ENCODE results near the gene CDC42BPB. TPM values are rescaled to one million over a fixed set of nuclear protein-coding genes. Genes with fewer than 3 reads are reported as not detected.

Gene CDC42BPB
- total RNA-seq, 1 experiment from 2014 or later, result 84.4 TPM

DNA sequence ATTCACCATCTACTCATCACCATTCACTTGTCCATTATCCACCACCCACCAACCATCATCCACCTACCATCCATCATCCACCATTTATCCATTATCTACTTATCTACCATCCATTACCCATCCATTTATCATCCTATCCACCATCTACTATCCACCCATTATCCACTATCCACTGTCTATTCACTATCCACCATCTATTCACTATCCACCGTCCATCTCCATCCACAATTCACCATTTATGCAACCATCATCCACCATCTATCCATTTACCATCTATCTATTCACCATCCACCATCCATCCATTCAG is 136.4 kb downstream of the CDC42BPB start:
- H3K9me3 ChIP-seq (ENCODE audit: control insufficient read depth, insufficient read depth, low read depth, low read length), result no peaks in the 10 kb centered on the region
- ATAC-seq (no peak), DNase-seq (ENCODE audit: low read depth, low spot score) (no peak)
- H3K36me3 ChIP-seq (ENCODE audit: control insufficient read depth, insufficient read depth, low read length), result no peaks in the 10 kb centered on the region
- ChIA-PET POLR2A (no interaction called here), CTCF (no interaction called here)
- no peak overlapping the region for H3K4me3 ChIP-seq (ENCODE audit: low read depth in 2 of 2, low read length in 2 of 2)
- intact Hi-C loops (cut with micrococcal nuclease; ENCODE audit: unreplicated experiment) (no loop called here), in situ Hi-C loops (cut with HindIII; ENCODE audit: low pct_unique_long_range_greater_than_20kb, low sequenced_read_pairs) (no loop called here)
- H3K4me1 ChIP-seq (ENCODE audit: control insufficient read depth, insufficient read depth, low read length), result peaks cover 2% of the 10 kb centered on the region; the same call in 1 of the 2 replicates
- TF ChIP-seq SIN3A (IDR thresholded peaks at IDR 0.05; ENCODE audit: borderline replicate concordance, insufficient read depth, low read depth, low read length) (no peak), POLR2AphosphoS5 (IDR thresholded peaks at IDR 0.05; ENCODE audit: low read depth, low read length) (no peak), TCF7L2 (IDR thresholded peaks at IDR 0.05; ENCODE audit: low read depth, low read length) (no peak)
- TF ChIP-seq, protein P1, sequence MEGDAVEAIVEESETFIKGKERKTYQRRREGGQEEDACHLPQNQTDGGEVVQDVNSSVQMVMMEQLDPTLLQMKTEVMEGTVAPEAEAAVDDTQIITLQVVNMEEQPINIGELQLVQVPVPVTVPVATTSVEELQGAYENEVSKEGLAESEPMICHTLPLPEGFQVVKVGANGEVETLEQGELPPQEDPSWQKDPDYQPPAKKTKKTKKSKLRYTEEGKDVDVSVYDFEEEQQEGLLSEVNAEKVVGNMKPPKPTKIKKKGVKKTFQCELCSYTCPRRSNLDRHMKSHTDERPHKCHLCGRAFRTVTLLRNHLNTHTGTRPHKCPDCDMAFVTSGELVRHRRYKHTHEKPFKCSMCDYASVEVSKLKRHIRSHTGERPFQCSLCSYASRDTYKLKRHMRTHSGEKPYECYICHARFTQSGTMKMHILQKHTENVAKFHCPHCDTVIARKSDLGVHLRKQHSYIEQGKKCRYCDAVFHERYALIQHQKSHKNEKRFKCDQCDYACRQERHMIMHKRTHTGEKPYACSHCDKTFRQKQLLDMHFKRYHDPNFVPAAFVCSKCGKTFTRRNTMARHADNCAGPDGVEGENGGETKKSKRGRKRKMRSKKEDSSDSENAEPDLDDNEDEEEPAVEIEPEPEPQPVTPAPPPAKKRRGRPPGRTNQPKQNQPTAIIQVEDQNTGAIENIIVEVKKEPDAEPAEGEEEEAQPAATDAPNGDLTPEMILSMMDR (IDR thresholded peaks at IDR 0.05), result no peak
- TF ChIP-seq, protein P2, sequence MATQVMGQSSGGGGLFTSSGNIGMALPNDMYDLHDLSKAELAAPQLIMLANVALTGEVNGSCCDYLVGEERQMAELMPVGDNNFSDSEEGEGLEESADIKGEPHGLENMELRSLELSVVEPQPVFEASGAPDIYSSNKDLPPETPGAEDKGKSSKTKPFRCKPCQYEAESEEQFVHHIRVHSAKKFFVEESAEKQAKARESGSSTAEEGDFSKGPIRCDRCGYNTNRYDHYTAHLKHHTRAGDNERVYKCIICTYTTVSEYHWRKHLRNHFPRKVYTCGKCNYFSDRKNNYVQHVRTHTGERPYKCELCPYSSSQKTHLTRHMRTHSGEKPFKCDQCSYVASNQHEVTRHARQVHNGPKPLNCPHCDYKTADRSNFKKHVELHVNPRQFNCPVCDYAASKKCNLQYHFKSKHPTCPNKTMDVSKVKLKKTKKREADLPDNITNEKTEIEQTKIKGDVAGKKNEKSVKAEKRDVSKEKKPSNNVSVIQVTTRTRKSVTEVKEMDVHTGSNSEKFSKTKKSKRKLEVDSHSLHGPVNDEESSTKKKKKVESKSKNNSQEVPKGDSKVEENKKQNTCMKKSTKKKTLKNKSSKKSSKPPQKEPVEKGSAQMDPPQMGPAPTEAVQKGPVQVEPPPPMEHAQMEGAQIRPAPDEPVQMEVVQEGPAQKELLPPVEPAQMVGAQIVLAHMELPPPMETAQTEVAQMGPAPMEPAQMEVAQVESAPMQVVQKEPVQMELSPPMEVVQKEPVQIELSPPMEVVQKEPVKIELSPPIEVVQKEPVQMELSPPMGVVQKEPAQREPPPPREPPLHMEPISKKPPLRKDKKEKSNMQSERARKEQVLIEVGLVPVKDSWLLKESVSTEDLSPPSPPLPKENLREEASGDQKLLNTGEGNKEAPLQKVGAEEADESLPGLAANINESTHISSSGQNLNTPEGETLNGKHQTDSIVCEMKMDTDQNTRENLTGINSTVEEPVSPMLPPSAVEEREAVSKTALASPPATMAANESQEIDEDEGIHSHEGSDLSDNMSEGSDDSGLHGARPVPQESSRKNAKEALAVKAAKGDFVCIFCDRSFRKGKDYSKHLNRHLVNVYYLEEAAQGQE (IDR thresholded peaks at IDR 0.05; ENCODE audit: insufficient read depth in 1 of 2, low read depth in 2 of 2, low read length in 1 of 2), result no peak
- BruUV-seq (replicated peaks), result no TSS peak
- no peaks in the 10 kb centered on the region for H3K27me3 ChIP-seq (ENCODE audit: control insufficient read depth, insufficient read depth, low read length)
- H3K27ac ChIP-seq (ENCODE audit: low read length), result no peak overlapping the region

DNA sequence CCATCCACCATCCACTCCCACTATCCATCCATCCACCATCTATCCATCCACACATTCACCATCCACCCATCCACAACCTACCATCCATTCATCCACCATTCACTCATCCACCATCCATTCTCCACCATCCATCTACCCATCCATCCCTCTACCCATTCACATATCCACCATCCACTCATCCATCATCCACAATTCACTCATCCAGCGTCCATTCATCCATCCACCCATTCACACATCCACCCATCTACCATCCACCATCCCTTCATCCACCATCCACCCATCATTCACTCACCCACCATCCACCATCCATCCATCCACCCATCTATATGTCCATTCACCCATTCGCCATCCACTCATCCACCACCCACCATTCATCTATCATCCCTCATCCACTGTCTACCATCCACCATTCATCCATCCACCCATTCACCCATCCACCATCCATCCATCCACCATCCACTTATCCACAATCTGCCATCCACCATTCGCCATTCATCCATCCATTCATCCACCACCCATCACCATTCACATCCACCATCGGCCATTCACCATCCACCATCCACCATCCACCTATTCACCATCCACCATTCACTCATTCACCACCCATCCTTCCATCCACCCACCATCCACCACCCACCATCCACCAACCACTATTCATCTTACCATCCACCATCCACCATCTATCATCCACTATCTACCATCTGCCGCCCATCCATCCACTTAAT is 136.9 kb downstream of the CDC42BPB start:
- intact Hi-C loops (cut with micrococcal nuclease; ENCODE audit: unreplicated experiment), result no loop called here
- Histone ChIP-seq H3K4me1 (ENCODE audit: control insufficient read depth, insufficient read depth, low read length) (no peaks in the 10 kb centered on the region; the same call in 1 of the 2 replicates), H3K36me3 (ENCODE audit: control insufficient read depth, insufficient read depth, low read length) (no peaks in the 10 kb centered on the region), H3K27ac (ENCODE audit: low read length) (no peak overlapping the region), H3K9me3 (ENCODE audit: control insufficient read depth, insufficient read depth, low read depth, low read length) (no peaks in the 10 kb centered on the region), H3K27me3 (ENCODE audit: control insufficient read depth, insufficient read depth, low read length) (no peaks in the 10 kb centered on the region), H3K4me3 (ENCODE audit: low read depth in 2 of 2, low read length in 2 of 2) (no peak overlapping the region)
- CTCF ChIA-PET, result no interaction called here
- BruUV-seq (replicated peaks), result no TSS peak
- POLR2A ChIA-PET, result no interaction called here
- TF ChIP-seq, protein P2 (IDR thresholded peaks at IDR 0.05; ENCODE audit: insufficient read depth in 1 of 2, low read depth in 2 of 2, low read length in 1 of 2), result no peak
- TF ChIP-seq TCF7L2 (IDR thresholded peaks at IDR 0.05; ENCODE audit: low read depth, low read length), result no peak
- TF ChIP-seq POLR2AphosphoS5 (IDR thresholded peaks at IDR 0.05; ENCODE audit: low read depth, low read length), result no peak
- TF ChIP-seq SIN3A (IDR thresholded peaks at IDR 0.05; ENCODE audit: borderline replicate concordance, insufficient read depth, low read depth, low read length), result no peak
- TF ChIP-seq, protein P1 (IDR thresholded peaks at IDR 0.05), result no peak
- ATAC-seq (no peak), DNase-seq (ENCODE audit: low read depth, low spot score) (no peak)
- in situ Hi-C loops (cut with HindIII; ENCODE audit: low pct_unique_long_range_greater_than_20kb, low sequenced_read_pairs), result no loop called here

All from Panc1 (cell line).